ENCODE data around the gene COL11A2.

DNA sequence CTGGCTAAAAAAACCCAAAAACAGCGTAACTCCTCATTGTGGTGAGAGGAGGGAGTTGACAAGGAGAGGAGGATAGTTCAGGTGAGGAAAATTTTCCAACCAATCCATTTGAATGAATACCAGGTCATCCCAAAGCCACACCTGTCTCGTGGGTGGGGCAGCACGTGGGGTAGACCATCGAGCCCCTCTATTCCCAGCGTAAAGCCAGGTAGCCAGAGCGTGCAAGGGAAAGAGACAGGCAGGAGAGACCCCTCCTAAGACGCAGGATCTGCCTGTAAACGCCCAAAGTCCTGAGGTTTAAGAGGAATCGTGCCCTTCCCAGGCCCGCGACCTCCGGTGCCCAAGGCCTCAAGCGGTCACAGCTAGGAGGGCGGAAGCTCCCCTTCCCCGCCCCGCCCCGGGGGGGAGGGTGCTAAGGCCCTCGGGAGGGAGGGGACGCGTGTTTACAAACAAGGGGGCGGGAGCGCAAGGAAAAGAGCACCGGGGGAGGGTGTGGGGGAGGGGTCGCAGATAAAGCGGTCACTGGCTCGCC, 7.5 kb upstream of the COL11A2 start:
- TF ChIP-seq, protein P1, sequence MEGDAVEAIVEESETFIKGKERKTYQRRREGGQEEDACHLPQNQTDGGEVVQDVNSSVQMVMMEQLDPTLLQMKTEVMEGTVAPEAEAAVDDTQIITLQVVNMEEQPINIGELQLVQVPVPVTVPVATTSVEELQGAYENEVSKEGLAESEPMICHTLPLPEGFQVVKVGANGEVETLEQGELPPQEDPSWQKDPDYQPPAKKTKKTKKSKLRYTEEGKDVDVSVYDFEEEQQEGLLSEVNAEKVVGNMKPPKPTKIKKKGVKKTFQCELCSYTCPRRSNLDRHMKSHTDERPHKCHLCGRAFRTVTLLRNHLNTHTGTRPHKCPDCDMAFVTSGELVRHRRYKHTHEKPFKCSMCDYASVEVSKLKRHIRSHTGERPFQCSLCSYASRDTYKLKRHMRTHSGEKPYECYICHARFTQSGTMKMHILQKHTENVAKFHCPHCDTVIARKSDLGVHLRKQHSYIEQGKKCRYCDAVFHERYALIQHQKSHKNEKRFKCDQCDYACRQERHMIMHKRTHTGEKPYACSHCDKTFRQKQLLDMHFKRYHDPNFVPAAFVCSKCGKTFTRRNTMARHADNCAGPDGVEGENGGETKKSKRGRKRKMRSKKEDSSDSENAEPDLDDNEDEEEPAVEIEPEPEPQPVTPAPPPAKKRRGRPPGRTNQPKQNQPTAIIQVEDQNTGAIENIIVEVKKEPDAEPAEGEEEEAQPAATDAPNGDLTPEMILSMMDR (conservative IDR thresholded peaks at IDR 0.05; ENCODE audit: low read depth in 2 of 2) = no peak
- TF ChIP-seq POLR2AphosphoS5 (IDR thresholded peaks at IDR 0.05; ENCODE audit: low read depth) (peak; percentile 22; the same call in 1 of the 2 replicates), CREB1 (CRISPR knock-in tag; IDR thresholded peaks at IDR 0.05; ENCODE audit: low read depth) (no peak), EZH2 (IDR thresholded peaks at IDR 0.05; ENCODE audit: low read depth, unreplicated experiment) (no peak), EZH2phosphoT487 (IDR thresholded peaks at IDR 0.05; ENCODE audit: unreplicated experiment) (no peak), JUNB (IDR thresholded peaks at IDR 0.05; ENCODE audit: unreplicated experiment) (no peak), ZNF331 (CRISPR knock-in tag; IDR thresholded peaks at IDR 0.05; ENCODE audit: low read depth) (no peak), STAT1 (IDR thresholded peaks at IDR 0.05; ENCODE audit: unreplicated experiment) (no peak), ZNF114 (CRISPR knock-in tag; IDR thresholded peaks at IDR 0.05) (no peak), NANOG (IDR thresholded peaks at IDR 0.05; ENCODE audit: borderline replicate concordance) (no peak)
- TF ChIP-seq, protein P2, sequence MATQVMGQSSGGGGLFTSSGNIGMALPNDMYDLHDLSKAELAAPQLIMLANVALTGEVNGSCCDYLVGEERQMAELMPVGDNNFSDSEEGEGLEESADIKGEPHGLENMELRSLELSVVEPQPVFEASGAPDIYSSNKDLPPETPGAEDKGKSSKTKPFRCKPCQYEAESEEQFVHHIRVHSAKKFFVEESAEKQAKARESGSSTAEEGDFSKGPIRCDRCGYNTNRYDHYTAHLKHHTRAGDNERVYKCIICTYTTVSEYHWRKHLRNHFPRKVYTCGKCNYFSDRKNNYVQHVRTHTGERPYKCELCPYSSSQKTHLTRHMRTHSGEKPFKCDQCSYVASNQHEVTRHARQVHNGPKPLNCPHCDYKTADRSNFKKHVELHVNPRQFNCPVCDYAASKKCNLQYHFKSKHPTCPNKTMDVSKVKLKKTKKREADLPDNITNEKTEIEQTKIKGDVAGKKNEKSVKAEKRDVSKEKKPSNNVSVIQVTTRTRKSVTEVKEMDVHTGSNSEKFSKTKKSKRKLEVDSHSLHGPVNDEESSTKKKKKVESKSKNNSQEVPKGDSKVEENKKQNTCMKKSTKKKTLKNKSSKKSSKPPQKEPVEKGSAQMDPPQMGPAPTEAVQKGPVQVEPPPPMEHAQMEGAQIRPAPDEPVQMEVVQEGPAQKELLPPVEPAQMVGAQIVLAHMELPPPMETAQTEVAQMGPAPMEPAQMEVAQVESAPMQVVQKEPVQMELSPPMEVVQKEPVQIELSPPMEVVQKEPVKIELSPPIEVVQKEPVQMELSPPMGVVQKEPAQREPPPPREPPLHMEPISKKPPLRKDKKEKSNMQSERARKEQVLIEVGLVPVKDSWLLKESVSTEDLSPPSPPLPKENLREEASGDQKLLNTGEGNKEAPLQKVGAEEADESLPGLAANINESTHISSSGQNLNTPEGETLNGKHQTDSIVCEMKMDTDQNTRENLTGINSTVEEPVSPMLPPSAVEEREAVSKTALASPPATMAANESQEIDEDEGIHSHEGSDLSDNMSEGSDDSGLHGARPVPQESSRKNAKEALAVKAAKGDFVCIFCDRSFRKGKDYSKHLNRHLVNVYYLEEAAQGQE (IDR thresholded peaks at IDR 0.05; ENCODE audit: unreplicated experiment) = no peak
- TF ChIP-seq, protein P3, sequence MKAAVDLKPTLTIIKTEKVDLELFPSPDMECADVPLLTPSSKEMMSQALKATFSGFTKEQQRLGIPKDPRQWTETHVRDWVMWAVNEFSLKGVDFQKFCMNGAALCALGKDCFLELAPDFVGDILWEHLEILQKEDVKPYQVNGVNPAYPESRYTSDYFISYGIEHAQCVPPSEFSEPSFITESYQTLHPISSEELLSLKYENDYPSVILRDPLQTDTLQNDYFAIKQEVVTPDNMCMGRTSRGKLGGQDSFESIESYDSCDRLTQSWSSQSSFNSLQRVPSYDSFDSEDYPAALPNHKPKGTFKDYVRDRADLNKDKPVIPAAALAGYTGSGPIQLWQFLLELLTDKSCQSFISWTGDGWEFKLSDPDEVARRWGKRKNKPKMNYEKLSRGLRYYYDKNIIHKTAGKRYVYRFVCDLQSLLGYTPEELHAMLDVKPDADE (IDR thresholded peaks at IDR 0.05) = no peak; the same call in 1 of the 2 replicates

Measured in GM23338 (cell line).